ENCODE measurements around the gene ALDH4A1.
"Not testable (repeated sequence)": the region's sequence is repeated elsewhere in the genome, so short reads cannot be mapped to it uniquely, and the experiment has no call there.

Gene ALDH4A1

GRCh38 chr1:18847723-18848122 lies 54.6 kb downstream of the ALDH4A1 start:
- not testable (repeated sequence) for DNase-seq

GRCh38 chr1:18840145-18840544 lies 62.2 kb downstream of the ALDH4A1 start:
- DNase-seq, result no peak

GRCh38 chr1:18836654-18837053 lies 65.7 kb downstream of the ALDH4A1 start:
- no peak for DNase-seq

DNA sequence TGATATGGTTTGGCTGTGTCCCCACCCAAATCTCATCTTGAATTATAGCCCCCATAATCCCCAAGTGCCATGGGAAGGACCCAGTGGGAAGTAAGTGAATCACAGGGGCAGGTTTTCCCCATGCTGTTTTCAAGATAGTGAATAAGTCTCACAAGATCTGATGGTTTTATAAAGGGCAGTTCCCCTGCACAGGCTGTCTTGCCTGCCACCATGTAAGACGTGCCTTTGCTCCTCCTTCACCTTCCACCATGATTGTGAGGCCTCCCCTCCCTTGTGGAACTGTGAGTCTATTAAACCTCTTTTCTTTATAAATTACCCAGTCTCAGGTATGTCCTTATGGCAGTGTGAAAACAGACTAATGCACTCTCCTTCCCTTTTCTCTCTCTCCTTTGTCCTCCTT lies 70.0 kb downstream of the ALDH4A1 start:
- DNase-seq, result not testable (repeated sequence)

- DNase-seq, result no peak
These were observed 70.7 kb downstream of the ALDH4A1 start for GRCh38 chr1:18831656-18832055.

DNA sequence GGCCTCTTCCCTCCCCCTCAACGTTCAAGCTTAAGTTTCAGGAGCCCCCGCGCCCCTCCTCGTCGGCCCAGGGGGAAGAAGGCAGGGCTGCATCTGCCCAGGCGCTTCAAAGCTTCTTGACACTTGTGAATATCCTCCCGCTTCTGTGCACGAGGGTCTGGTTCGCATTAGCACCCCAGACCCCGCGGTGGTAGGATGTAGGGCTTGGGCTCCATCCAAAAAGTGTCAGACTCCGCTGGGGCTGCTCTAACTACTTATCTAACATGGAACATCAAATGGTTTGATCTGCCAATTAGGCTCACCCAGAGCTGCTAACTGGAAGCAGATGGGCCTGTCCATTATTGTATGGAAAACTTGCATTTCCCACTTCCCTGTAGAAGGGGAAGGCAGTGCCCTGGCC lies 71.8 kb downstream of the ALDH4A1 start:
- DNase-seq, result no peak

- DNase-seq, result no peak
These were observed 72.7 kb downstream of the ALDH4A1 start for GRCh38 chr1:18829671-18830070.

DNA sequence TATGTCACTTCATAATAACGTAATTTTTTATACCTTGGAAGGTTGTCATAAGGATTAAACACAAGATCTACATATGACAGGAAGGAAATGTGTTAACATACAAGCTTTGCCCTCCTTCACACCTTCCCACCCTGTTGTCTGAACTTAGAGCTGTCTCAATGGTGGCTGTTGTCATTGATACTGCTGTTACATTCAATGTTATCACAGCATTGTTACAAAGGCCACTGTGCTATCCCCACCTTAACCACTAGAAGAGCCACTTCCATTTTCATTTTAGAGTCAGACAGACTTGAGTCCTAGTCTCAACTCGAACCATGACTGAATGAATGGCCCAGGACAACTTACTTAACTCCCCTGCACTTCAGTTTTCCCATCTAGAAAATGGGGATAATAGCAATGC lies 74.1 kb downstream of the ALDH4A1 start:
- no peak for DNase-seq

DNA sequence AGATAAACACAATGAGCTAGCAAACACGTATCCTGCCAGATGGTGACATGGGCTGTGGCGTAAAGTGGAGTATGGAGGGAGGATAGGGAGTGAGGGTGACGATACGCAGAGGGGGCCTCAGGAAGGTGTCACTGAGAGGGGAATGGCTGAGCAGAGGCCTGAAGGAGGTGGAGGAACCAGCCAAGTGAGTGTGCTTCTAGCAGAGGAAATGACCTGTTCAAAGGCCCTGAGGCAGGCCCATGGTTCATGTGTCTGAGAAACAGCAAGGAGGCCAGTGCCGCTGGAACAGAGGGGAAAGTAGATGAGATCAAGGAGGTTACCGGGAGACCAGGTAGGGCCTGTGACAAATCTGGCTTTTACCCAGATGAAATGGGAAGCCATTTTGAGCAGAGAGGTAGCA lies 78.9 kb downstream of the ALDH4A1 start:
- no peak for DNase-seq

Data from islet precursor cell (in vitro differentiated cells).